ENCODE results near the gene USH1C.

USH1C gene

DNA sequence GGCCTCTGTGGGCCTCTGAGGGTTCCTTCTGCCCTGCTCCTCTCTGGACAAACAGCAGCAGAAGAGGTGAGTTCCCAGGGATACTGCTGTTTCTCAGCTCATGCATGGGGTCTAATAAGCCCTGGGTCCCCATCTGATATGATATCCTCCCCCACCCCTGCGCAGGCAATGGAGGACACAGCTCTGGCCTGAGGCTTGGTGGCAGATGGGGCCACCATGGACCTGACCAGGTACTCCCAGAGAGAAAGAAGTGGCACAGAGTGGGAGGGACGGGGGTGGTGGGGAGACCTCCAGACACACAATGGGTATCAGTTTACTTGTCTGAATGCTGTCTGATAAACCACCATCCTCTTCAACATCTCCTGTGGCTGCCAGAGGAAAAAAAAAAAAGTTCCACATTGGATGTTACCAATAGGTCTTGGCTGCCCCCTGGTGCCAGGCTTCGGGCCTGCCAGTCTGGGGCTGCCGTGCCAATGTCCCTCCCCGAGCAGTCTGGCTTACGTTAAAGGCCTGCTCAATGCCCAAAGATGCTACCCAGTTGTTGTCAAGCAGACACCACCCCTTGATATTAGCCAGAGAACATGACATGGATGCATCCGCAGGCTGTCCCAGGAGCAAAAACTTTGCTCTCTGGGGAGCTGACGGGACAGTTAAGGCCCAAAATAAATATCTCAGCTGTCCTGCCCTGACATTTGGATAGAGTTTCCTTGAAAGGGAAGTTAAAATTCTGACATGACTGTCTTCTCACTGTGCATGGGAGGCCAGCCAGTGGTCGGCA is 39.7 kb downstream of the USH1C start:
- peak; percentile 59 for DNase-seq (ENCODE audit: low spot score)

DNA sequence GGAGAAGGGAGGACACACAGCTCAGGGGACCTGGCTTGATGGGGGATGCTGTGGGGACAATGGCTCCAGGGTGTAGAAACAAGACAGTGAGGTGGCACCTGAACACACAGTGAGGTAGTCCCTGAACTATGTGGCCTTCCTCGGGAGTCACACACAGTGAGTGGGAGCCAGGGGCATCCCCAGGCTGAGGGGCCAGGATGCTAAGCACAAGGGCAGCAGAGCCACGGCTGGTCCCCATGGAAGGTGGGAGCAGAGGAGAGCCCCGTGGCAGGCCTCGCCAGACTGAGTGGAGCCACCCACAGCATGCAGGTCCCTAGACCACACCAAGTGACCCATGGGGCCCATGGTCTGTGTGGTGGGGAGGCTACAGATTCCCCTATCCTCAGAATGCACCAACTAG is 41.6 kb downstream of the USH1C start:
- DNase-seq (ENCODE audit: low spot score), result no peak

DNA sequence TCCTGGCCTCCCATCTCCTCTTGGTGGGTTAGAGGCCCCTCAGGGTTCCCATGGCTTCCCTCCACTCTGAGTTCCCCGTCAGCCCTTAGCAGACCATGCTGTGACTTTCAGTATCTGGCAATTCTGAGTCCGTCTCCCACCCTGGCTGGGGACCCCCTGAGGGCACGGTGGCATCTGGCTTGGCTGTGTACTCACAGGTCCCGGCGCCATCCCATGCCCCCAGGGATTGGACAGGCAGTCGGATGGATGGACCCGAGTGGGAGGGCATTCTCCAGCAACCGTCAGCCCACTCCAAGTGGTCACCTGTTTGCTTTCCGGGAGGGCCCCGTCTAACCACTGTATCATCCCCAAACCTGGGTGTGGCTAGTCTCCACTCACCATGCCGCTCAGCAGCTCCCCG is 43.5 kb downstream of the USH1C start:
- DNase-seq (ENCODE audit: low spot score), result no peak

DNA sequence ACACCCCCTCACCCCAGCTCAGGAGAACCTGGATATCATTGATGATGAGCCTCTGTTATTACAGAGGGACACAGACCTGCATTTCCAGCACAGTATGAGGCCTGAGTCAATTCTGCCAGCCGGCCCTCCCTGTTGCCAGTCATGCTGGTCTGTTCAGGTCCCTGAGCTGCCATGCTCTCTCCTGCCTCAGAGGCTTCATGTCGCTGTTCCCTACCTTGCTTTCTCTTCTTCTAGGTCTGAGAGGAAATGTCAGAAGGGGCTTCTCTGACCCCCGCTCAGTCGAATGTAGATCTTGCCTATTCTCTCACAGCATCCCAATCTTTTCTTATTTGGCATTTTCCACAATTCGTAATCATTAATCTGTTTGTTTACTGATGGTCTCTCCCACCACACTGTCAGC is 45.7 kb downstream of the USH1C start:
- no peak for DNase-seq (ENCODE audit: low spot score)

DNA sequence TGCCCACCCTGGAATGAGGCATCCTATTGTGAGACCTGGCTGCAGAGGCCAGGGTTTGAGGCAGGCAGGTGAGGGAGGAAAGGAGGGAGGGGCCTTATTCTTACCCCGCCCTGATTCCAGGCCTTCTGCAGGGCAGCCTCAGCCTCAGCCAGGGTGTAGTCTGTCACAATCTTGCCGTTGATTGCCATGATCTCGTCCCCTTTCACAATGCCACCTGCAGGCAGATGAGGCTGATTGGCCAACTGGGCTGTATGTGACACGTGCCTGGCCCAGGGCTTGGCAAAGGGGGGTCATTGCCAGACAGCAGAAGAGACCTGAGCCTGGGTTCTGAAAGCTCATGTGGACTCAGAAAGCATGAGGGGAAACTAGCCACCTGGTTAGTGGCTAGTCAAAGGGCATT is 46.2 kb downstream of the USH1C start:
- DNase-seq (ENCODE audit: low spot score), result no peak

DNA sequence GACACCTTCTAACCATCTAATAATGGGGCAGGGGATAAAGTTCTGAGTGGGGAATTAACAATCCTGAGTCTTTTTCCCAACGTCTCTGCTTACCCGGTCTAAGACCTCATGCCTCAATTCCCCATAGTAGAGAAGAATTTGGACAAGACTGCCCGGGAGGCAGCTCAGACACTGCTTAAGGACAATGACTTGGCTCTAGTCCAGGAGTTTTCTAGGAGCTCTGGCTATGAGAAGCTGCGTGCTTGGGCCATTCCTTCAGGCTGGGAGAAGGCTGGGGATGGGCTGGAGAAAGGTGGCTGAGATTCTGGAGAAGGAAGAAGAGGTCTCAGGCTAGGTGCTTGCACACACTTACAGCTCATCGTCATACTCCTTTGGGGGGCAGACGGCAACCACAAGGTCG is 47.8 kb downstream of the USH1C start:
- DNase-seq (ENCODE audit: low spot score), result no peak

DNA sequence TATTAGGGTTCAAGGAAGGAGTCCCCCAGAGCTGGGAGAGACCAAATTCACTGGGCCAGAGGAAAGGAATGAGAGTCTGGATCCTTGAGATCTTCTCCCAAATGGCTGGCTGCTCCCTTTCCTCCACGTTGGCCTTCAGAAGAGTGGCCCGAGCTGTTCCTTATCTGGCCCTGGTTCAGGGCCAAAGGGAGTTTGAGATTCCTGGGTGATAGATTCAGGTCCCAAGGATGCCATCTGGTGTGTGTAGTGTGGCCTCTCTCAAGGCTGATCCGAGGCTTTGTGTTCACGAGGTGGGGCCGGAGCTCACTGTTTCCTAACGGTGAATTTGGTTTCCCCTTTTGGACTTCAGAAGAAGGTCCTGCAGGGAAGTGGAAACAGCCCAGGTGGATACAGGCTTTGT is 50.2 kb downstream of the USH1C start:
- DNase-seq (ENCODE audit: low spot score), result no peak

DNA sequence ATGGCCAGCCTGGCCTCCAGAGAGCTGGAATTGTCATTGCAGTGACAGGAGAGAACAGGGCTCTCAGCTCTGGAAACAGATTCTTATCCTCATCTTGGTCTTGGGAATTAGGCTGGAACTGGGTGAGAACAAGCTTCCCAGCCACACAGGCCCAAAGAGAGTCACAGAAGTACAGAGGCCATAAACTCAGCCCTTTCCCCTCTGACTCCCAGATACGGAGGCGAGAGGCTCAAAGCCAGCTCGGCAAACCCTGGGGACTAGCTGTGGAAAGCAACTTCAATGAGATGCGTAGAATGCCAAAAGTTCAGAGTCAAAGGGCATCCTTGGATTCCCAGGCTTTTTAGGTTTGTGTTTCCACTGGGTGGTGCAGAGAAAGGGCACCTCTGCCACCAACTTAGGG is 53.3 kb downstream of the USH1C start:
- DNase-seq (ENCODE audit: low spot score), result no peak

DNA sequence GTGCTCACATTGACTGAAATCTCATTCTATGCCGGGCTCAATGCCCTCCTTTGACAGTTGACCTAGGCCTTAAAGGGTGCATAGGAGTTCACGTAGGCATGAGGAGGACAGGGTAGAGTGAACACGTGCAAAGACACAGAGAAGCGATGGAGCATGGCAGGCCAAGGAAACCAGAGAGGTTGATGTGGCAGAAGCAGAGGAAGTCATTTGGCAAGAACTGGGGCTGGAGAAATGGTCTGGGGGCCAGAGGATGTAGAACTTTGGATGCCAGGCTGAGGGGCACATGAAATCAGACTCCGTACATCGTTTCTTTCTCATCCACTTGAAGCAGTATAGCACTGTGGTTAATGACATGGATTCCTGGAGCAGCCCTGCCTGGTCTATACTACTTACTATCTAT is 54.0 kb downstream of the USH1C start:
- no peak for DNase-seq (ENCODE audit: low spot score)

DNA sequence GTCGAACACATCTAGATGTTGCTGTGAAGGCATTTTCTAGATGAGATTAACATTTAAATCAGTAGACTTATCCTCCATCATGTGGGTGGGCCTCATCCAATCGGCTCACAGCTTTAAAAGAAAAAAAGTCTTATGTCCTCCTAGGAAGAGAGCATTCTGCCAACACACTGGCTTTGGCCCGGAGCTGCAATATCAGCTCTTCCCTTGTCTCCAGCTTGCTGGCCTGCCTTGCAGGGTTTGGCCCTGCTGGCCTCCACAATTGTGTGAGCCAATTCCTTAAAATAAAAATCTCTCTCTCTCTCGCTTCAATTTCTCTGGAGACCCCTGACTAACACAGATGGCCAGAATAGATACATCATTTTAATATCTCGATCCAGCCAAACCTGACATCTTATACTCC is 54.5 kb downstream of the USH1C start:
- no peak for DNase-seq (ENCODE audit: low spot score)

DNA sequence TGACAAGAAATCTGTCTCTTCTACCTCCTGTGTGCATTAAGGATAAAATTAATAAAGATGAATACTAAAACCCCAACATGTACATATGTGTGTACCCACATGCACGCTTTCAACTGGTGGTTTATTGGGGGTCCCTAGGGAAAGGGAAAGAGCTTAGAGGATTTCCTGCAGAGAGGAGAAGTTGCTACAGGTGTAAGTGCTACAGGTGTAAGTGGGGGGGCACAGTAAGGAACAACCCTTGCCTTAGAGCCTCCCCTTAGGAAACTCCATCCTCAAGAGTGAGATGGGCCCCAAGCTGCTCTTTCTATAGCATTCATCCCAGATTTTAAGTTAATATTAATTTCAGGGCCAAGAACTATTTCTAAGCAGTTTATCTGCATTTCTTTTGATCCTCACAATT is 55.7 kb downstream of the USH1C start:
- DNase-seq (ENCODE audit: low spot score), result no peak

DNA sequence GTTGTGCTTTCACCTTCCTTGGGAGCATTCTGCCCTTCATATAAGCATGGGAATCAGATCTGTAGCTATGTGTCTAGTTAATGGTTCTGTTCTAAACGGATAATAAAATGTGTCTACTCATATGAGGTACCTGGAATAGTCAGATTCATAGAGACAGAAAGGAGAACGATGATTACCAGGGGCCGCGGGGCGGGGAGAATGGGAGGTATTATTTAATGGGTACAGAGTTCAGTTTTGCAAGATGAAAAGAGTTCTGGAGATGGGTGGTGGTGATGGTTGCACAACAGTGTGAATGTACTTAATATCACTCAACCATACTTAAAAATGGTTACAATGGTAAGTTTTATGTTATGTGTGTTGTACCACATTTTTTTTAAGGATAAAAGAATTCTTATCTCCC is 57.6 kb downstream of the USH1C start:
- DNase-seq (ENCODE audit: low spot score), result no peak

DNA sequence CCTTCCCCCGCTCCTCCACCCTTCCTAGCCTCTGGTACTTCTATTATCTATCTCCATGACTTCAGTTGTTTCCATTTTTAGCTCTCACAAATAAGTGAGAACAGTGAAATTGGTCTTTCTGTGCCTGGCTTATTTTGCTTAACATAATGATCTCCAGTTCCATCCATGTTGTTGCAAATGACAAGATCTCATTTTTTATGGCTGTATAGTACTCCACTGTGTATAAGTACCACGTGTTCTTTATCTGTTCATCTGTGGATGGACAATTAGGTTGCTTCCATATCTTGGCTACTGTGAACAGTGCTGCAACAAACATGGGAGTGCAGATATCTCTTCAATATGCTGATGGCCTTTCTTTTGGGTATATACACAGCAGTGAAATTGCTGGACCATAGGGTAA is 60.7 kb downstream of the USH1C start:
- no peak for DNase-seq (ENCODE audit: low spot score)

DNA sequence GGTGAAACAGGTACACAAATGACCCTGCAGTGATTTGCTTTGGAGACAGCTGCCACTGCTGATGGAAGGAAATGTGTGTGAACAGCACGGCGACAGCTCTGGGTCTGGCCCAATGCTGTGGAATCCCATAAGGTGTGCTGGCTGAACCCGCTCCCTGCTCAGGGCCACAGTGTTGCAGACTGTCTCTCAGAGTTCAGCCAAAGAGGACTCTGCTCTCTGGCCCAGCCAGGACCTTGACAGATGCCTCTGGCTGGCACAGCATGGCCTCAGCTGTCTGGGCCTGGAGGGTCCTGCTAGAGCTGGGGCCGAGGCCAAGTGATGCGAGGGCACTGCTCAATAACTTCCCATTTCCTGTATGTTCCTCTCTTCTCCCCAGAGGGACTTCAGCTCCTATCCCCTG is 62.3 kb downstream of the USH1C start:
- no peak for DNase-seq (ENCODE audit: low spot score)

DNA sequence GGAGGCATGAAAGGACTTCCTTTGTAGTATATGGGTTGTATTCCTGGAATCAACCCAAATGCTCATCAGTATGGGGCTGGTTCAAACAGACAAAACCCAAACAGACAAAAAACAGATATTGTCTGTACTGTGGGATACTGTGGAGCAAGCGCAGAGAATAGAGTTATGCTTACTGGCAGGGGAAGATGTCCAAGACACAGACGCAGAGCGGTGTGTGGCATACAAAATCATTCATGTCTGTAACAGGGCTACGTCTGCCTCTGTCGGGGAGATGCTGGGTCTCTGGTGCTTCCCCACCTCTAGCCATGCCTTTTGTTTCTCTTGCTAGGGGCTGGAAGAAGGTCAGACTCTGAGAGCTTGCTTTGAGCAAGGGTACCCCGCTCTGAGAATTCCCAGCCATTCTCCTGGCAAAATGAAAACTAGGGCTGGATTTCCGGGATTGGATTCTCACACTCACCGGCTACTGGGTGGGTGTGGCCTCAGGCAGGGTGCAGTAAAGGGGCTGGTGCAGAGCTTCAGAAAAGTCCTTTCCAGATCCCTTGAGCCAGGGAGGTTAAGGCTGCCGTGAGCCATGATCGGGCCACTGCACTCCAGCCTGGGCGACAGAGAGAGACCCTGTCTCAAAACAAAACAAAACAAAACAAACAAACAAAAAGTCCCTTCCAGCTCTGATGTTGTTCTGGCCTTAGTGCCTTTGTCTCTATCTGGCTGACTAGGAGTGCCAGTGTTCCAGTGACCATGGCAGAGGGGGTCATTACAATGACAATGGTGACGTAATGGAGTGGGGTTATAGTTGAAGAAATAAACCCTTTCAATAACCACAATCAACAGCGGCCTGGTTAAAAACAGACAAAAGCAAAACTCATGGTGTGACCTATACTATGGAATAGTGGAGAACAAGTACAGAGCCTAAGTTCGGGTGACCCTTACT is 64.7 kb downstream of the USH1C start:
- DNase-seq (ENCODE audit: low spot score), result no peak

DNA sequence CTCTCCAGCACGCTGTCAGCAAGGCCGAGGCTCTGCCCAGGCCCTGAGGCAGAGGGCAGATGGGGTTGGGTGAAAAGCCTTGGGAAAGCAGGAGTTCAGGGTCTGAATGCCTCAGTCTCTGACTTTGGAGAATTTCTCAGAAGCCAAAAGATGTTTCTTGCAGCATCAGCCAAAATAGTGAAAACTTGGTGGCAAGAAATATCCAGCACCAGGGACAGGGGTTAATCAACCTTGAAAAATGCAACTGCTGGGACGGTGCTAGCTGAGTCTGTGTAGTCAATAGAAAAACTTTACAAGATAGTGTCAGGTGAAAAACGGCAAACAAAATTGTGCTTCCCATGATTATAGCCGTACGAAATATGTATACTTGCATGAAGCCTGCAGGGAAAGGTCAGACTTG is 66.1 kb downstream of the USH1C start:
- DNase-seq (ENCODE audit: low spot score), result no peak

DNA sequence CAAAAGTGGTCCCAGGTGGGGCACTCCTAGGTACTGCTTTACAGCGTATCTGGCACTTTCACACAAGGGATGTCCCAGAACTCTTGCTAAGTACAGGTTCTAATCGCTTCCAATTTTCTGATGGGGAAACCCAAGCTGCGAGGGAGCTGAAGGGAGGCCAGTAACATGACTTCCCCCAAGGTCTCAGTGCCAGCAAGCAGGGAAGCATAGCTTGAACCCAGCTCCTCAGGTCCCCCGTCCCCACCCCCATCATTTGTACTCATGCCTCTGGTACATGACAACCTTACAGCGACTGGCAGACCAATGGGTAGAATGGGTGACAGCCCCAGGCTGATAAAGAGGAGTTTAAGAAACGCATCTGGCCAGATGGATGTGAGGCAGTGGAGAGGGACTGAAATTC is 66.9 kb downstream of the USH1C start:
- no peak for DNase-seq (ENCODE audit: low spot score)

DNA sequence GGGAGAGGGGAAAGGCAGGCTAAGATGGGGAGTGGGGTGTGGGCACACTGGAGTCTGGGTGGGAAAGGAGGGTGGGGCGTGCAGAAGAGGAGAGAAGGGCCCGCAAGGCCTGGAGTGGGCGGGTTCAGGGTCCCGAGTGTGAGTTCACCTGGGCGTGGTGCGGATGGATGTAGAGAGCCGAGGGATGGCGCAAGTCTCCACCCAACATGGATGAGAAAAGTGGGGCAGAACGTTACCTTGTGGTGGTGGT is 67.2 kb downstream of the USH1C start:
- no peak for DNase-seq (ENCODE audit: low spot score)

DNA sequence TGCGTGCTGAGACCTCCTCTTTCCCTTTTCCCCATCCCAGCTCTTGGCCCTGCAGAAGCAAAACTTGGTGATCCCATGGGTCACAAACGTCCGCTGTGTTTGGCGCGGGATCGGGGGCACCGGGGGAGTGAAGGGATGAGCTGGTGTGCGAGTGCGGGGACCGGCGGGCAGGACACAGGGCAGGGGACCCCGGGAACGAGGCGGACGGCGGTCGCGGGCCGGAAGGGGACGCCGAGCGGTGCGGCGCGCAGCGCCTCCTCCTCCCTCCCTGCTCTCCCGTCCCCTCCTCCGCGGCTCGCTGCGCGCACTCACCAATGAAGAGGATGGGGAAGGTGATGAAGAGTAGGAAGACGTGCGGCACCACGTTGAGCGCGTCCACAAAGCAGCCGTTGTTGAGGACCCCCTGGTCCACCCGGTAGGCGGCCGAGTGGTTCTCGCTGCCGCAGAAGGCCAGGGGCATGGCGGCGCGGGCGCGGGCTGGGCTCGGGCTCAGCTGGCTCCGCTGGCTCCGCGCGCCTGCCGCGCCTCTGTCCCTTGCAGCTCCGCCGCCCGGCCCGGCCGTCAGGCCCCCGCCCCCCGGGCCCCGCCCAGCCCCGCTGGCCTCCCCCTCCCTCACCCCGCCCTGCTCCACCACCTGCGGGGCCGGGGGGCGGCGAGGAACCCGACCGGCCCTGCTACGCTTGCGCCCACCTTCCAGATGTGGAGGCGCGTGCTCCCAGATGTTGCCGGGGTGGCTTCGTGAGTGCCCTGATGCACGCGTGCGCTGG is 67.7 kb downstream of the USH1C start, which contains the start of gene ABCC8:
Gene ABCC8, minus strand, starts transcription at position 529 of the 767 bp plus-strand sequence. Its CDS starts 69 bp downstream, at position 460.
- no peak for DNase-seq (ENCODE audit: low spot score)

DNA sequence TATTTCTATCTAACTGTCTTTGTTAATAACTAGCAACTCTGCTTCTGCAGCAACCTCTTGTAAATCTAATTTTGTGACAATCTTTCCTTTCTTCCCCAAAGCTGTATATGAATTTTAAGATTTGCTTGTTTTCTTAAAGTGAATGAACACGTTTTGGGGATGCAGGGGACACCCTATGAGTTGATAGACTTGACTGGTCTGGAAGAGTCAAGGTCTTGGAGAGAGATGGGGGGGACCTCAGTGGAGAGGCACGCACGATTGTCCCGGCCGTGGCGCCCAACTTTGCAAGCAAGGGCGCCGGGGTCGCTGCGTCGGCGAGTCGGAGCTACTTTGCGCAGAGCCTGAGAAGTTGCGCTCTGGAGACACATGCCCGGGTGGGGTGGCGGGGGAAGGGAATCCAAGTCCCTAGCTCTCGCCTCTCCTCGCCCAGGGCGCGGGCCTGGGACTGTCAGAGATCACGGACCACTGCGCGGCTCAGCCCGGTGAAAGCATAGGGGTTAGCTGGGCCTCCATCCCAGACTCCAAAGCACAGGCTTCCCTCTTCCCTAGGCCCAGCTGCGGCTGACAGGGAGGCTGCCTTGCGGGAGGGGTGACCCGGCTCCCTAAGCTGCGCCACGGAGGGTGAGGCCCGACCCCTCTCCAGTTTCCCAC is 68.4 kb downstream of the USH1C start:
- no peak for DNase-seq (ENCODE audit: low spot score)

DNA sequence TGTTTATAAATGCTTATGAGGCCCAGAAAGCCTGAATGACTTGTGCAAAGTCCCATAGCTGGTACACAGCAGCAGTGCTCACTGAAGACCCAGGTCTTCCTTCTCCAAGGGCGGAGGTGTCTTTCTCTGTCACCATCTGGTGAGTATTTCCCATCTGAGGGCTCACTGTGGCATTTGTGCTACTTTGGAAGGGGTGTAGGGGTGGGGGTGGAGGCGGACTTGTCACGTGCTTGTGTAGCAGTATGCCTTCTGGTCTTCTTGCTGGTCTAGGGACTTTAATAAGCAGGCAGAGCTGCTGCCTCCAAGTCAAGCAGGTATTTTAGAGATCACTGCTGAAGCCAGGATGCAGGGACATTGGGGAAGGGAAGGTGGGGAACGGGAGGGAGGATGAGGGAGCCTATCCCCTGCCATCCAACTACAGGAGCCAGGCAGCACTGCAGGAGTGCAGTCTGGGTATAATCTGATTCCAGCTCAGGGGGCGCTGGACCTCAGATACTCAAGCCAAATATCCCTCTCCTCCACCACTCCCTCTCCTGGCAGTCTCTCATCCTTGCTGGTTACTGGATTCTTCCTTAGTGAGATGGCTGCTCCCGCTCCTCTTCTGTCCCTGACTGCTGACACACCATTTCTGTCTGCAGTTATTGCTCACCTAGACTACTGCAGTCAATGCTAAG is 71.0 kb downstream of the USH1C start:
- no peak for DNase-seq (ENCODE audit: low spot score)

DNA sequence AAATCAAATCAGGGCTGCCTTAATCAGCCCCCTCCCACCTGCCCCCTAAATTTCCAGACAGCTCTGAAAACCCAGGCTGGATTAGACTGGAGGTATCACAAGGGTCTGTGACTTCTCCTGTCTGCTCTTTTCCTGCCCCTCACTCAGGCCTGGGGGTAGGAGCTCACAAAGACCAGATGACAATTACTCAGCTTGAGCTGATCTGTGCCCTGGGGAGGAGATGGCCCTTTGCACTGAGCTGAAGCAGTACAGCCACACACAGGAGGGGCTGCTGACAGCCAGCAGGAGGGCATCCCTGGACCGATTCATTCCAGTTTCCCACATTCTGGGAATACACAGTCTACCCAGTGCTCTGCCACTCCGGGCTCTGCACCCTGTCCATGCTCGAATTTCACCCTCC is 71.7 kb downstream of the USH1C start:
- DNase-seq (ENCODE audit: low spot score), result no peak
